B cell (primary cell): ENCODE results near the gene EXOC7. TPM values are rescaled to one million over a fixed set of nuclear protein-coding genes. Genes with fewer than 3 reads are reported as not detected.

Experiments used
- ATAC-seq: fragments of 200-7000 bp; cut with Tn5 transposase; one replicate; pipeline ENCODE4 v1.10.0; 2021; ENCODE audit warnings: low read depth, mild to moderate bottlenecking, moderate number of reproducible peaks, moderate library complexity
- CTCF ChIA-PET: fragments of 350-600 bp; sonication (Branson Sonifier 250); formaldehyde crosslinking; loops from one replicate; lab custom pipeline; 2021; ENCODE audit warnings: antibody characterized with exemption, inconsistent platforms; lab: Charles Lee
- POLR2A ChIA-PET: fragments of 350-600 bp; sonication (Branson Sonifier 250); formaldehyde crosslinking; loops from one replicate; lab custom pipeline; 2021; ENCODE audit warnings: antibody characterized with exemption; lab: Charles Lee
- DNase-seq: peaks from one replicate; pipeline ENCODE4 v3.0.0; 2013
- H2AFZ ChIP-seq: 2 replicates; pipeline ENCODE4 v1.6.1; 2012; ENCODE audit warnings: mild to moderate bottlenecking, low read depth, low read length; ENCODE audit not compliant: insufficient read depth, poor library complexity, severe bottlenecking
- H3K27ac ChIP-seq, 2 donors: 1 replicate in 1 of 2; 2 replicates in 1 of 2; pipeline ENCODE4 v1.5.1; 2012 to 2013; ENCODE audit warnings: low read length in 2 of 2, mild to moderate bottlenecking in 2 of 2, moderate library complexity in 1 of 2
- H3K27me3 ChIP-seq, 4 experiments: fragments of 200-600 bp in 1 of 4; sonication (generic) in 1 of 4; replicated peaks in 1 of 4; 1 replicate in 2 of 4; 2 replicates in 2 of 4; pipeline versions ENCODE4 v1.6.1 to v1.7.0; 2013 to 2016; ENCODE audit warnings: low read length in 3 of 4, mild to moderate bottlenecking in 2 of 4, mixed read lengths in 1 of 4, moderate library complexity in 1 of 4; ENCODE audit not compliant: insufficient read depth in 4 of 4, control insufficient read depth in 3 of 4; ENCODE audit errors: control extremely low read depth in 1 of 4
- H3K36me3 ChIP-seq, 2 experiments: replicated peaks in 1 of 2; 1 replicate in 1 of 2; 2 replicates in 1 of 2; pipeline versions ENCODE4 v1.6.1 to v1.7.1; 2013; ENCODE audit warnings: low read length in 1 of 2; ENCODE audit not compliant: insufficient read depth in 2 of 2, control insufficient read depth in 1 of 2; ENCODE audit errors: control extremely low read depth in 1 of 2, extremely low read depth in 1 of 2
- H3K4me1 ChIP-seq, 2 donors: fragments of 200-600 bp in 1 of 2; sonication (generic) in 1 of 2; 1 replicate in 1 of 2; 2 replicates in 1 of 2; pipeline versions ENCODE4 v1.5.1 to v1.6.1; 2013 to 2017; ENCODE audit warnings: low read length in 2 of 2; ENCODE audit not compliant: control insufficient read depth in 2 of 2, insufficient read depth in 2 of 2
- H3K4me2 ChIP-seq: replicated peaks from 2 replicates; pipeline ENCODE3; 2012; ENCODE audit warnings: mild to moderate bottlenecking, low read depth, low read length; ENCODE audit not compliant: poor library complexity, severe bottlenecking
- H3K4me3 ChIP-seq, 5 experiments: fragments of 200-600 bp in 1 of 5; sonication (generic) in 1 of 5; 1 replicate in 3 of 5; 2 replicates in 2 of 5; pipeline versions ENCODE4 v1.5.1 to v1.7.0; 2011 to 2016; ENCODE audit warnings: low read length in 4 of 5, mild to moderate bottlenecking in 4 of 5, low read depth in 2 of 5, control low read depth in 1 of 5, moderate library complexity in 1 of 5; ENCODE audit not compliant: insufficient read depth in 1 of 5; ENCODE audit errors: control extremely low read depth in 1 of 5, extremely low read depth in 1 of 5
- H3K79me2 ChIP-seq: fragments of 200-600 bp; sonication (generic); one replicate; pipeline ENCODE4 v1.6.0; 2016; ENCODE audit warnings: low read length; ENCODE audit not compliant: control insufficient read depth, insufficient read depth
- H3K9ac ChIP-seq: fragments of 200-600 bp; sonication (generic); 2 replicates; pipeline ENCODE4 v1.6.1; 2017; ENCODE audit warnings: mild to moderate bottlenecking, low read length, moderate library complexity
- H3K9me3 ChIP-seq, 3 donors: one replicate each; pipeline versions ENCODE4 v1.6.1 to v1.7.1; 2013; ENCODE audit warnings: low read length in 2 of 3; ENCODE audit not compliant: control insufficient read depth in 2 of 3, insufficient read depth in 1 of 3; ENCODE audit errors: control extremely low read depth in 1 of 3
- H4K20me1 ChIP-seq: 2 replicates; pipeline ENCODE4 v1.6.0; 2012; ENCODE audit warnings: mild to moderate bottlenecking, low read length; ENCODE audit not compliant: insufficient read depth, control insufficient read depth, poor library complexity, severe bottlenecking
- H3K27ac Mint-ChIP-seq: one replicate; pipeline ENCODE4 v1.8.0; 2021; ENCODE audit warnings: mixed read lengths
- H3K27me3 Mint-ChIP-seq: one replicate; pipeline ENCODE4 v1.8.0; 2021; ENCODE audit warnings: mixed read lengths
- H3K4me1 Mint-ChIP-seq: one replicate; pipeline ENCODE4 v1.8.0; 2021; ENCODE audit warnings: mixed read lengths
- H3K4me3 Mint-ChIP-seq: one replicate; pipeline ENCODE4 v1.8.0; 2021; ENCODE audit warnings: mixed read lengths
- H3K9me3 Mint-ChIP-seq: one replicate; pipeline ENCODE4 v1.8.0; 2022; ENCODE audit warnings: mixed read lengths; ENCODE audit not compliant: insufficient read depth
- CTCF ChIP-seq: fragments of 200-600 bp; IDR thresholded peaks from one replicate; pipeline ENCODE4 v1.8.0; 2022; ENCODE audit warnings: antibody characterized with exemption, mild to moderate bottlenecking
- EZH2 ChIP-seq: IDR thresholded peaks from 2 replicates; pipeline ENCODE4 v1.6.1; 2012; ENCODE audit warnings: borderline replicate concordance, low read depth, mild to moderate bottlenecking, moderate library complexity, low read length; ENCODE audit not compliant: insufficient read depth, poor library complexity, severe bottlenecking
- WGBS: methylation state at CpG from one replicate; pipeline ENCODE4 v1.1.5; 2013; ENCODE audit warnings: missing lambda C conversion rate; ENCODE audit not compliant: insufficient coverage; 5-methylcytosine and 5-hydroxymethylcytosine counted together
- intact Hi-C: fragments of 100-400 bp; cut with micrococcal nuclease; formaldehyde crosslinking; loops from one replicate; pipeline ENCODE4 v1.10.0; 2022
- polyA plus RNA-seq: library from polyadenylated mRNA; depleted of rRNA; stranded (reverse); fragments of >200 nt; gene quantifications from 2 replicates; pipeline ENCODE4 v1.2.3, GENCODE V29; 2012
- total RNA-seq, 2 donors: library from RNA; stranded (reverse); fragments of 120-200 nt in 1 of 2; gene quantifications; 1 replicate in 1 of 2; 2 replicates in 1 of 2; pipeline versions ENCODE4 v1.2.3 to v1.2.4, GENCODE V29; 2013 to 2022

The EXOC7 gene
- total and polyA plus RNA-seq, 2 donors (not counting 1 experiment from before 2014, with no cell fraction given), result 105 to 194 TPM

GRCh38 chr17:76150712-76151622 lies 47.4 kb upstream of the EXOC7 start:
- Mint-ChIP-seq H3K4me1 (peaks cover 16% of the 10 kb centered on the region), H3K9me3 (no peaks in the 10 kb centered on the region), H3K4me3 (no peak overlapping the region), H3K27me3 (no peaks in the 10 kb centered on the region), H3K27ac (no peak overlapping the region)
- H4K20me1 ChIP-seq, result no peaks in the 10 kb centered on the region
- H3K4me1 ChIP-seq, result peaks cover 10 to 13% of the 10 kb centered on the region in 2 donors
- ChIA-PET POLR2A (no interaction called here), CTCF (interaction anchor here (0.8 to 1.1 kb wide), 6 partner anchors 21 to 257 kb away, joined by 3 to 6 read pairs (median 4); no protein-coding TSS in a partner anchor)
- H2AFZ ChIP-seq, result no peak overlapping the region
- intact Hi-C loops, result no loop called here
- TF ChIP-seq EZH2, result no peak
- no peak for TF ChIP-seq CTCF
- no peaks in the 10 kb centered on the region for H3K9me3 ChIP-seq
- WGBS, result 94% methylated on average over 22 of the region's 23 CpGs
- H3K9ac ChIP-seq, result no peak overlapping the region
- H3K36me3 ChIP-seq, result no peaks in the 10 kb centered on the region
- no peaks in the 10 kb centered on the region for H3K27me3 ChIP-seq
- no peak for ATAC-seq
- H3K27ac ChIP-seq, result no peak overlapping the region
- H3K79me2 ChIP-seq, result no peaks in the 10 kb centered on the region
- DNase-seq, result no peak
- H3K4me2 ChIP-seq, result no peak overlapping the region
- H3K4me3 ChIP-seq, result no peak overlapping the region

- no peak for DNase-seq
- no peak overlapping the region for H3K4me3 Mint-ChIP-seq
- Histone ChIP-seq H3K79me2 (no peaks in the 10 kb centered on the region), H2AFZ (no peak overlapping the region), H3K27ac (no peak overlapping the region), H4K20me1 (no peaks in the 10 kb centered on the region), H3K9ac (no peak overlapping the region), H3K36me3 (no peaks in the 10 kb centered on the region), H3K4me3 (no peak overlapping the region), H3K4me2 (no peak overlapping the region), H3K27me3 (no peaks in the 10 kb centered on the region), H3K4me1 (peaks cover 26 to 29% of the 10 kb centered on the region in 2 donors), H3K9me3 (no peaks in the 10 kb centered on the region)
- H3K27me3 Mint-ChIP-seq, result no peaks in the 10 kb centered on the region
- no peak for TF ChIP-seq EZH2
- TF ChIP-seq CTCF, result no peak
- WGBS, result 93% methylated on average over 9 of the region's 10 CpGs
- intact Hi-C loops, result no loop called here
- H3K9me3 Mint-ChIP-seq, result no peaks in the 10 kb centered on the region
- POLR2A ChIA-PET, result no interaction called here
- H3K4me1 Mint-ChIP-seq, result peaks cover 32% of the 10 kb centered on the region
- H3K27ac Mint-ChIP-seq, result no peak overlapping the region
- CTCF ChIA-PET, result no interaction called here
- ATAC-seq, result no peak
Measured at GRCh38 chr17:76149214-76149613, 45.6 kb upstream of the EXOC7 start.
